HepG2 (cell line): ENCODE data around the gene AGAP1. TPM values are rescaled to one million over a fixed set of nuclear protein-coding genes. Genes with fewer than 3 reads are reported as not detected.

Source experiments
- ATAC-seq: fragments of 200-7000 bp; cut with Tn5 transposase; 3 replicates; pipeline ENCODE4 v1.9.1; 2020; ENCODE audit warnings: mild to moderate bottlenecking, moderate library complexity
- BruUV-seq: library from RNA; stranded (reverse); fragments of 400-500 nt; replicated peaks from 2 replicates; lab custom pipeline; 2021; lab: Mats Ljungman, UMichigan
- CTCF ChIA-PET: fragments of 300-600 bp; formaldehyde crosslinking; extraction: SDS; loops from one replicate; lab custom pipeline; 2021; ENCODE audit warnings: low total read pairs, inconsistent platforms, low intra/inter-chr PET ratio; lab: Yijun Ruan, JAX
- POLR2A ChIA-PET: fragments of 350-600 bp; sonication (Branson Sonifier 250); formaldehyde crosslinking; loops from one replicate; lab custom pipeline; 2020; ENCODE audit warnings: antibody characterized with exemption, inconsistent platforms; lab: Yijun Ruan, JAX
- DNase-seq: peaks from one replicate; pipeline ENCODE4 v3.0.0-alpha.2; 2015; ENCODE audit warnings: low spot score
- FAIRE-seq: peaks from 3 replicates; lab custom pipeline; 2011; peaks lifted over from hg19 to GRCh38; lab: Jason Lieb, UNC
- H2AFZ ChIP-seq: one replicate; pipeline ENCODE4 v1.6.1; 2011; ENCODE audit warnings: low read length, inconsistent platforms
- H3K27ac ChIP-seq: fragments of 300-600 bp; 3 replicates; pipeline ENCODE4 v1.8.0; 2011; ENCODE audit warnings: mixed run types, mild to moderate bottlenecking, mixed read lengths, low read length, inconsistent platforms; ENCODE audit not compliant: insufficient read depth; ENCODE audit errors: extremely low read length
- H3K27me3 ChIP-seq, 2 experiments: fragments of 200-600 bp in 1 of 2; 2 replicates in 1 of 2; 3 replicates in 1 of 2; pipeline versions ENCODE4 v1.6.0 to v1.8.0; 2011; ENCODE audit warnings: low read length in 2 of 2, mild to moderate bottlenecking in 2 of 2, moderate library complexity in 2 of 2, inconsistent platforms in 1 of 2; ENCODE audit not compliant: insufficient read depth in 2 of 2, control insufficient read depth in 1 of 2
- H3K36me3 ChIP-seq, 2 experiments: fragments of 200-600 bp in 1 of 2; replicated peaks in 1 of 2; 2 replicates in 1 of 2; 3 replicates in 1 of 2; pipeline versions ENCODE4 v1.5.1 to v1.8.0; 2011; ENCODE audit warnings: low read length in 2 of 2, inconsistent platforms in 1 of 2; ENCODE audit not compliant: insufficient read depth in 2 of 2, control insufficient read depth in 1 of 2
- H3K4me1 ChIP-seq: 2 replicates; pipeline ENCODE4 v1.5.1; 2012; ENCODE audit warnings: low read length, inconsistent platforms; ENCODE audit not compliant: insufficient read depth
- H3K4me2 ChIP-seq: 2 replicates; pipeline ENCODE4 v1.6.0; 2011; ENCODE audit warnings: low read depth, low read length, inconsistent platforms
- H3K4me3 ChIP-seq, 3 experiments: fragments of 200-600 bp in 1 of 3; sonication (generic), shearing (Covaris generic) in 1 of 3; replicated peaks in 1 of 3; 2 replicates each; pipeline ENCODE4 v1.5.1; 2011 to 2016; ENCODE audit warnings: low read length in 3 of 3, inconsistent platforms in 2 of 3, low read depth in 2 of 3, mild to moderate bottlenecking in 2 of 3, control low read depth in 1 of 3, mixed read lengths in 1 of 3; ENCODE audit not compliant: insufficient read depth in 1 of 3
- H3K79me2 ChIP-seq: one replicate; pipeline ENCODE4 v1.6.1; 2011; ENCODE audit warnings: low read length, inconsistent platforms; ENCODE audit not compliant: insufficient read depth
- H3K9ac ChIP-seq: 2 replicates; pipeline ENCODE4 v1.6.0; 2011; ENCODE audit warnings: mild to moderate bottlenecking, low read depth, low read length, inconsistent platforms; ENCODE audit not compliant: insufficient read depth
- H3K9me3 ChIP-seq: 2 replicates; pipeline ENCODE4 v1.5.1; 2012; ENCODE audit warnings: mild to moderate bottlenecking, low read length
- H4K20me1 ChIP-seq: 2 replicates; pipeline ENCODE4 v1.6.0; 2011; ENCODE audit warnings: inconsistent platforms, mild to moderate bottlenecking, low read length, moderate library complexity; ENCODE audit not compliant: insufficient read depth
- CCAR2 ChIP-seq: fragments of 200-400 bp; formaldehyde crosslinking; optimal IDR thresholded peaks from 2 replicates; pipeline ENCODE3; 2018; ENCODE audit warnings: low read depth, mild to moderate bottlenecking, low read length, moderate library complexity
- FOXA1 ChIP-seq, 2 experiments: fragments of 450-650 bp in 1 of 2; sonication (generic) in 1 of 2; formaldehyde crosslinking in 1 of 2; IDR thresholded peaks; 2 replicates each; pipeline versions ENCODE4 v1.4.0 to v1.6.1; 2016 to 2020; ENCODE audit warnings: missing genetic modification reagents in 1 of 2
- FOXK2 ChIP-seq: fragments of 450-650 bp; IDR thresholded peaks from 2 replicates; pipeline ENCODE4 v1.6.1; 2016
- FOXO4 ChIP-seq: sonication (generic); formaldehyde crosslinking; conservative IDR thresholded peaks from 2 replicates; pipeline ENCODE4 v1.8.1; 2023; ENCODE audit warnings: missing genetic modification reagents
- MTA3 ChIP-seq: sonication (generic); formaldehyde crosslinking; IDR thresholded peaks from 2 replicates; pipeline ENCODE4 v1.4.0; 2020; ENCODE audit warnings: missing genetic modification reagents
- SP4 ChIP-seq: sonication (generic); formaldehyde crosslinking; IDR thresholded peaks from 2 replicates; pipeline ENCODE4 v1.8.1; 2023; ENCODE audit warnings: mild to moderate bottlenecking, missing genetic modification reagents
- TMF1 ChIP-seq: sonication (generic); formaldehyde crosslinking; IDR thresholded peaks from 2 replicates; pipeline ENCODE4 v1.8.1; 2022; ENCODE audit warnings: low read depth, missing genetic modification reagents
- WIZ ChIP-seq: sonication (generic); formaldehyde crosslinking; IDR thresholded peaks from 2 replicates; pipeline ENCODE4 v1.5.1; 2020; ENCODE audit warnings: mild to moderate bottlenecking, missing genetic modification reagents
- ZNF207 ChIP-seq: fragments of 450-650 bp; IDR thresholded peaks from 2 replicates; pipeline ENCODE4 v1.6.1; 2016; ENCODE audit warnings: antibody characterized with exemption, borderline replicate concordance
- ZNF558 ChIP-seq: sonication (generic); formaldehyde crosslinking; IDR thresholded peaks from 2 replicates; pipeline ENCODE4 v1.9.0; 2022; ENCODE audit warnings: mild to moderate bottlenecking, missing genetic modification reagents, borderline replicate concordance
- ZSCAN12 ChIP-seq: sonication (generic); formaldehyde crosslinking; IDR thresholded peaks from 2 replicates; pipeline ENCODE4 v1.9.0; 2021; ENCODE audit warnings: mild to moderate bottlenecking, missing genetic modification reagents
- WGBS: methylation state at CpG from one replicate; pipeline ENCODE4 v1.1.6; 2017; ENCODE audit warnings: low lambda C conversion rate; 5-methylcytosine and 5-hydroxymethylcytosine counted together
- in situ Hi-C: cut with HindIII; loops from 2 replicates; pipeline ENCODE4 v1.10.0; 2017; ENCODE audit warnings: low pct_unique_long_range_greater_than_20kb; ENCODE audit not compliant: extremely low pct_ligation_motif_present
- intact Hi-C: fragments of 100-400 bp; cut with micrococcal nuclease; formaldehyde crosslinking; loops from one replicate; pipeline ENCODE4 v1.10.0; 2022; ENCODE audit not compliant: unreplicated experiment
- polyA plus RNA-seq, 8 experiments: library from polyadenylated mRNA; depleted of rRNA in 3 of 8; stranded (reverse) in 7 of 8; unstranded in 1 of 8; fragments of >200 nt; fragmentation: Illumina TruSeq in 4 of 8; extraction: Trizol in 4 of 8; gene quantifications; 2 replicates each; pipeline versions ENCODE4 v1.2.1 to v1.2.3, GENCODE V29; 2011 to 2016; ENCODE audit warnings: low read depth in 4 of 8, missing spikeins in 1 of 8, mixed read lengths in 1 of 8; ENCODE audit not compliant: insufficient read depth in 1 of 8
- total RNA-seq, 5 experiments: library from RNA; depleted of rRNA; stranded (reverse); fragments of >200 nt; fragmentation: Illumina TruSeq; extraction: Trizol; gene quantifications; 2 replicates each; pipeline ENCODE4 v1.2.3, GENCODE V29; 2016; ENCODE audit warnings: low read depth in 1 of 5
- TF ChIP-seq, protein P1 (sequence below): IDR thresholded peaks from 2 replicates; pipeline ENCODE4 v1.6.1; 2016; ENCODE audit warnings: missing biosample characterization, missing genetic modification reagents, low read depth

AGAP1 gene
- total and polyA plus RNA-seq, 2 of the 13 experiments (the other 11 are each of a cell fraction or from before 2014, with no cell fraction given), result 21.2 to 32.7 TPM

DNA sequence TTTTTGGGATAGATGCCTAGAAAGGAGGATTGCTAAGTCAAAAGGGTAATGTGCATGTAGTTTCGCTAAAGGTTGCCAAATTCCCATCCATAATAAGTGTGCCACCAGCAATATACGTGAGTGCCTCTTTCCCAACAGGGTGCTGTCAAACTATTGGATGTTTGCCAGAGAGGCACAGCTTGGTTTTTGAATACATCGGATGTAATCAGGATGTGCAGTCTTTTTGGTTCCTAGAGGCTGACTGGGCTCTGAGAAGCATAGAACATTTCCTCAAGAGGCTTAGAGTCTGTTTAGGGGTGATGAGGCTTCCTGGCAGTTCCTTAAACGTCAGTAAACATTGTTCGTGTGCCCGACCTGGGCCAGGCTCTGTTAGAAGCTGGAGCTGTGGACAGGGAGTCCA, 28.0 kb downstream of the AGAP1 start:
- ATAC-seq (no peak), DNase-seq (no peak), FAIRE-seq (no peak)
- POLR2A ChIA-PET, result no interaction called here
- 90% methylated on average over 6 of the region's 6 CpGs for WGBS
- no TSS peak for BruUV-seq
- Histone ChIP-seq H3K27me3 (no peaks in the 10 kb centered on the region), H3K9ac (no peak overlapping the region), H3K36me3 (0 out of 5 replicates have a peak, but pooled peaks cover 0 to 2% of the 10 kb centered on the region in 2 experiments), H3K4me1 (peaks cover 22% of the 10 kb centered on the region), H2AFZ (no peak overlapping the region), H3K4me2 (no peak overlapping the region), H3K9me3 (no peaks in the 10 kb centered on the region), H3K27ac (no peak overlapping the region), H3K4me3 (no peak overlapping the region), H3K79me2 (peaks cover 88% of the 10 kb centered on the region), H4K20me1 (peaks cover 12% of the 10 kb centered on the region)
- CTCF ChIA-PET, result no interaction called here
- TF ChIP-seq SP4 (CRISPR knock-in tag), result no peak
- TF ChIP-seq MTA3 (CRISPR knock-in tag), result no peak
- TF ChIP-seq TMF1 (CRISPR knock-in tag), result no peak
- no peak for TF ChIP-seq CCAR2
- TF ChIP-seq ZNF558 (CRISPR knock-in tag), result no peak
- TF ChIP-seq, protein P1, sequence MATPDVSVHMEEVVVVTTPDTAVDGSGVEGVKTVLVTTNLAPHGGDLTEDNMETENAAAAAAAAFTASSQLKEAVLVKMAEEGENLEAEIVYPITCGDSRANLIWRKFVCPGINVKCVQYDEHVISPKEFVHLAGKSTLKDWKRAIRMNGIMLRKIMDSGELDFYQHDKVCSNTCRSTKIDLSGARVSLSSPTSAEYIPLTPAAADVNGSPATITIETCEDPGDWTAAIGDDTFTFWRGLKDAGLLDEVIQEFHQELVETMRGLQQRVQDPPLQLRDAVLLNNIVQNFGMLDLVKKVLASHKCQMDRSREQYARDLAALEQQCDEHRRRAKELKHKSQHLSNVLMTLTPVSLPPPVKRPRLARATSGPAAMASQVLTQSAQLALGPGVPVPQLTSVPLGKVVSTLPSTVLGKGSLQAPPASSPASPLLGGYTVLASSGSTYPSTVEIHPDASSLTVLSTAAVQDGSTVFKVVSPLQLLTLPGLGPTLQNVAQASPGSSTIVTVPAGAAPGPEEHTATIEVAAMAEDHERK (CRISPR knock-in tag), result no peak
- TF ChIP-seq ZSCAN12 (CRISPR knock-in tag), result no peak
- TF ChIP-seq WIZ (CRISPR knock-in tag), result no peak
- TF ChIP-seq ZNF207, result no peak
- TF ChIP-seq FOXO4, result no peak
- no peak for TF ChIP-seq FOXK2
- no peak for TF ChIP-seq FOXA1 (IDR thresholded peaks at IDR 0.05)
- no peak for TF ChIP-seq FOXA1 (CRISPR knock-in tag; IDR thresholded peaks at IDR 0.05)
- intact Hi-C loops (no loop called here), in situ Hi-C loops (no loop called here)
